ENCODE results near the gene ATAD3A.
A peak's percentile ranks its signal among the peaks of the same experiment; 100 is the strongest.
"Not testable (repeated sequence)": the region's sequence is repeated elsewhere in the genome, so short reads cannot be mapped to it uniquely, and the experiment has no call there.

ATAD3A gene

GRCh38 chr1:1550591-1551432, 38.9 kb downstream of the ATAD3A start:
- H3K4me1 ChIP-seq (ENCODE audit: control insufficient read depth, insufficient read depth, low read length, unreplicated experiment), result peaks cover 11% of the 10 kb centered on the region
- no peak overlapping the region for H3K4me3 ChIP-seq (ENCODE audit: low read depth, low read length)
- peaks cover 9% of the 10 kb centered on the region for H3K79me2 ChIP-seq (ENCODE audit: control insufficient read depth, insufficient read depth, low read length, unreplicated experiment)
- no peaks in the 10 kb centered on the region for H3K36me3 ChIP-seq (ENCODE audit: insufficient read depth, low read length)
- no peaks in the 10 kb centered on the region for H3K27me3 ChIP-seq (ENCODE audit: insufficient read depth, low read length)
- H3K27ac ChIP-seq (ENCODE audit: low read depth, low read length), result no peak overlapping the region
- H2AFZ ChIP-seq (ENCODE audit: low read length, unreplicated experiment), result no peak overlapping the region

- H3K36me3 ChIP-seq (ENCODE audit: insufficient read depth, low read length), result no peaks in the 10 kb centered on the region
- peaks cover 11% of the 10 kb centered on the region for H3K4me1 ChIP-seq (ENCODE audit: control insufficient read depth, insufficient read depth, low read length, unreplicated experiment)
- H3K79me2 ChIP-seq (ENCODE audit: control insufficient read depth, insufficient read depth, low read length, unreplicated experiment), result peaks cover 9% of the 10 kb centered on the region
- H3K27ac ChIP-seq (ENCODE audit: low read depth, low read length), result no peak overlapping the region
- no peaks in the 10 kb centered on the region for H3K27me3 ChIP-seq (ENCODE audit: insufficient read depth, low read length)
- no peak overlapping the region for H3K4me3 ChIP-seq (ENCODE audit: low read depth, low read length)
- H2AFZ ChIP-seq (ENCODE audit: low read length, unreplicated experiment), result no peak overlapping the region
Observed at GRCh38 chr1:1551524-1552262, 39.7 kb downstream of the ATAD3A start.

- peaks cover 9% of the 10 kb centered on the region for H3K79me2 ChIP-seq (ENCODE audit: control insufficient read depth, insufficient read depth, low read length, unreplicated experiment)
- no peak overlapping the region for H3K4me3 ChIP-seq (ENCODE audit: low read depth, low read length)
- H3K4me1 ChIP-seq (ENCODE audit: control insufficient read depth, insufficient read depth, low read length, unreplicated experiment), result peaks cover 11% of the 10 kb centered on the region
- H3K36me3 ChIP-seq (ENCODE audit: insufficient read depth, low read length), result no peaks in the 10 kb centered on the region
- H3K27me3 ChIP-seq (ENCODE audit: insufficient read depth, low read length), result no peaks in the 10 kb centered on the region
- no peak overlapping the region for H3K27ac ChIP-seq (ENCODE audit: low read depth, low read length)
- no peak overlapping the region for H2AFZ ChIP-seq (ENCODE audit: low read length, unreplicated experiment)
Observed at GRCh38 chr1:1552263-1552639, 40.3 kb downstream of the ATAD3A start.

- Histone ChIP-seq H3K79me2 (ENCODE audit: control insufficient read depth, insufficient read depth, low read length, unreplicated experiment) (peaks cover 9% of the 10 kb centered on the region), H3K27me3 (ENCODE audit: insufficient read depth, low read length) (no peaks in the 10 kb centered on the region), H3K4me1 (ENCODE audit: control insufficient read depth, insufficient read depth, low read length, unreplicated experiment) (peaks cover 11% of the 10 kb centered on the region), H3K4me3 (ENCODE audit: low read depth, low read length) (no peak overlapping the region), H3K36me3 (ENCODE audit: insufficient read depth, low read length) (no peaks in the 10 kb centered on the region), H3K27ac (ENCODE audit: low read depth, low read length) (no peak overlapping the region), H2AFZ (ENCODE audit: low read length, unreplicated experiment) (no peak overlapping the region)
Observed at GRCh38 chr1:1553821-1554494, 42.0 kb downstream of the ATAD3A start.

GRCh38 chr1:1554550-1554925, 42.6 kb downstream of the ATAD3A start:
- Histone ChIP-seq H3K36me3 (ENCODE audit: insufficient read depth, low read length) (no peaks in the 10 kb centered on the region), H3K79me2 (ENCODE audit: control insufficient read depth, insufficient read depth, low read length, unreplicated experiment) (peaks cover 9% of the 10 kb centered on the region), H2AFZ (ENCODE audit: low read length, unreplicated experiment) (no peak overlapping the region), H3K4me1 (ENCODE audit: control insufficient read depth, insufficient read depth, low read length, unreplicated experiment) (peaks cover 11% of the 10 kb centered on the region), H3K4me3 (ENCODE audit: low read depth, low read length) (no peak overlapping the region), H3K27ac (ENCODE audit: low read depth, low read length) (0 out of 2 replicates have a peak overlapping the region, but pooled peaks have one; percentile 1), H3K27me3 (ENCODE audit: insufficient read depth, low read length) (no peaks in the 10 kb centered on the region)

GRCh38 chr1:1554926-1555915, 43.3 kb downstream of the ATAD3A start:
- Histone ChIP-seq H2AFZ (ENCODE audit: low read length, unreplicated experiment) (no peak overlapping the region), H3K36me3 (ENCODE audit: insufficient read depth, low read length) (peaks cover under 1% of the 10 kb centered on the region; the same call in 1 of the 2 replicates), H3K27ac (ENCODE audit: low read depth, low read length) (0 out of 2 replicates have a peak overlapping the region, but pooled peaks have one; percentile 1), H3K4me3 (ENCODE audit: low read depth, low read length) (no peak overlapping the region), H3K79me2 (ENCODE audit: control insufficient read depth, insufficient read depth, low read length, unreplicated experiment) (peaks cover 12% of the 10 kb centered on the region), H3K4me1 (ENCODE audit: control insufficient read depth, insufficient read depth, low read length, unreplicated experiment) (peaks cover 11% of the 10 kb centered on the region), H3K27me3 (ENCODE audit: insufficient read depth, low read length) (no peaks in the 10 kb centered on the region)

- H3K36me3 ChIP-seq (ENCODE audit: insufficient read depth, low read length), result peaks cover 5% of the 10 kb centered on the region; the same call in 1 of the 2 replicates
- H2AFZ ChIP-seq (ENCODE audit: low read length, unreplicated experiment), result no peak overlapping the region
- H3K27ac ChIP-seq (ENCODE audit: low read depth, low read length), result no peak overlapping the region
- H3K4me3 ChIP-seq (ENCODE audit: low read depth, low read length), result no peak overlapping the region
- peaks cover 18% of the 10 kb centered on the region for H3K79me2 ChIP-seq (ENCODE audit: control insufficient read depth, insufficient read depth, low read length, unreplicated experiment)
- peaks cover 11% of the 10 kb centered on the region for H3K4me1 ChIP-seq (ENCODE audit: control insufficient read depth, insufficient read depth, low read length, unreplicated experiment)
- no peaks in the 10 kb centered on the region for H3K27me3 ChIP-seq (ENCODE audit: insufficient read depth, low read length)
Observed at GRCh38 chr1:1556505-1556904, 44.5 kb downstream of the ATAD3A start.

GRCh38 chr1:1556961-1557360, 45.0 kb downstream of the ATAD3A start:
- H3K79me2 ChIP-seq (ENCODE audit: control insufficient read depth, insufficient read depth, low read length, unreplicated experiment), result peaks cover 21% of the 10 kb centered on the region
- not testable (repeated sequence) for H2AFZ ChIP-seq (ENCODE audit: low read length, unreplicated experiment); H3K4me3 ChIP-seq (ENCODE audit: low read depth, low read length); H3K36me3 ChIP-seq (ENCODE audit: insufficient read depth, low read length); H3K27ac ChIP-seq (ENCODE audit: low read depth, low read length); H3K27me3 ChIP-seq (ENCODE audit: insufficient read depth, low read length)
- H3K4me1 ChIP-seq (ENCODE audit: control insufficient read depth, insufficient read depth, low read length, unreplicated experiment), result peaks cover 11% of the 10 kb centered on the region

GRCh38 chr1:1557688-1558087, 45.7 kb downstream of the ATAD3A start:
- Histone ChIP-seq H3K36me3 (ENCODE audit: insufficient read depth, low read length) (peaks cover 11% of the 10 kb centered on the region; the same call in 1 of the 2 replicates), H3K4me1 (ENCODE audit: control insufficient read depth, insufficient read depth, low read length, unreplicated experiment) (peaks cover 11% of the 10 kb centered on the region), H3K79me2 (ENCODE audit: control insufficient read depth, insufficient read depth, low read length, unreplicated experiment) (peaks cover 24% of the 10 kb centered on the region)
- not testable (repeated sequence) for H3K27me3 ChIP-seq (ENCODE audit: insufficient read depth, low read length); H3K27ac ChIP-seq (ENCODE audit: low read depth, low read length); H3K4me3 ChIP-seq (ENCODE audit: low read depth, low read length); H2AFZ ChIP-seq (ENCODE audit: low read length, unreplicated experiment)

GRCh38 chr1:1558591-1558990, 46.6 kb downstream of the ATAD3A start:
- Histone ChIP-seq H2AFZ (ENCODE audit: low read length, unreplicated experiment) (no peak overlapping the region), H3K4me3 (ENCODE audit: low read depth, low read length) (no peak overlapping the region), H3K27ac (ENCODE audit: low read depth, low read length) (no peak overlapping the region), H3K79me2 (ENCODE audit: control insufficient read depth, insufficient read depth, low read length, unreplicated experiment) (peaks cover 31% of the 10 kb centered on the region), H3K27me3 (ENCODE audit: insufficient read depth, low read length) (no peaks in the 10 kb centered on the region), H3K4me1 (ENCODE audit: control insufficient read depth, insufficient read depth, low read length, unreplicated experiment) (peaks cover 11% of the 10 kb centered on the region), H3K36me3 (ENCODE audit: insufficient read depth, low read length) (peaks cover 15% of the 10 kb centered on the region; the same call in 1 of the 2 replicates)

Data from ACC112 (cell line).